ENCODE data around the gene NSFL1C. TPM values are rescaled to one million over a fixed set of nuclear protein-coding genes. Genes with fewer than 3 reads are reported as not detected.
A peak's percentile ranks its signal among the peaks of the same experiment; 100 is the strongest.
"Not testable (repeated sequence)": the region's sequence is repeated elsewhere in the genome, so short reads cannot be mapped to it uniquely, and the experiment has no call there.

NSFL1C gene
- total and polyA plus RNA-seq, 12 donors = 46.1 to 510 (median 98.9) TPM

- TF ChIP-seq POLR2A (IDR thresholded peaks at IDR 0.05) (no peak), CTCF (IDR thresholded peaks at IDR 0.05) (peak; percentile 84 to 99 (median 92))
- DNase-seq = peak; percentile 63 to 91 (median 84)
- Histone ChIP-seq H3K4me3 (no peak overlapping the region), H3K27me3 (peaks cover 4% of the 10 kb centered on the region), H3K9me3 (replicated peaks in 1 of 3) (no peaks in the 10 kb centered on the region), H3K4me1 (replicated peaks in 1 of 2) (no peaks in the 10 kb centered on the region), H3K36me3 (replicated peaks in 1 of 2) (no peaks in the 10 kb centered on the region), H3K27ac (no peak overlapping the region)
- WGBS, 4 donors = 1 to 2% (median 1%) methylated on average over 8 of the region's 8 CpGs
- intact Hi-C loops (cut with DNase I) = no loop called here
These were observed 37.0 kb upstream of the NSFL1C start for GRCh38 chr20:1503564-1504227.

- H3K36me3 ChIP-seq (replicated peaks in 1 of 2) = no peaks in the 10 kb centered on the region
- intact Hi-C loops (cut with DNase I) = no loop called here
- no peaks in the 10 kb centered on the region for H3K4me1 ChIP-seq (replicated peaks in 1 of 2)
- no peak overlapping the region for H3K4me3 ChIP-seq
- DNase-seq = no peak
- TF ChIP-seq POLR2A (IDR thresholded peaks at IDR 0.05) = no peak
- TF ChIP-seq CTCF (IDR thresholded peaks at IDR 0.05) = no peak
- no peak overlapping the region for H3K27ac ChIP-seq
- WGBS, 4 donors = 40 to 56% (median 45%) methylated on average over 3 of the region's 3 CpGs
- H3K27me3 ChIP-seq = peaks cover 4% of the 10 kb centered on the region
- no peaks in the 10 kb centered on the region for H3K9me3 ChIP-seq (replicated peaks in 1 of 3)
These were observed 33.8 kb upstream of the NSFL1C start for GRCh38 chr20:1500496-1500895.

DNA sequence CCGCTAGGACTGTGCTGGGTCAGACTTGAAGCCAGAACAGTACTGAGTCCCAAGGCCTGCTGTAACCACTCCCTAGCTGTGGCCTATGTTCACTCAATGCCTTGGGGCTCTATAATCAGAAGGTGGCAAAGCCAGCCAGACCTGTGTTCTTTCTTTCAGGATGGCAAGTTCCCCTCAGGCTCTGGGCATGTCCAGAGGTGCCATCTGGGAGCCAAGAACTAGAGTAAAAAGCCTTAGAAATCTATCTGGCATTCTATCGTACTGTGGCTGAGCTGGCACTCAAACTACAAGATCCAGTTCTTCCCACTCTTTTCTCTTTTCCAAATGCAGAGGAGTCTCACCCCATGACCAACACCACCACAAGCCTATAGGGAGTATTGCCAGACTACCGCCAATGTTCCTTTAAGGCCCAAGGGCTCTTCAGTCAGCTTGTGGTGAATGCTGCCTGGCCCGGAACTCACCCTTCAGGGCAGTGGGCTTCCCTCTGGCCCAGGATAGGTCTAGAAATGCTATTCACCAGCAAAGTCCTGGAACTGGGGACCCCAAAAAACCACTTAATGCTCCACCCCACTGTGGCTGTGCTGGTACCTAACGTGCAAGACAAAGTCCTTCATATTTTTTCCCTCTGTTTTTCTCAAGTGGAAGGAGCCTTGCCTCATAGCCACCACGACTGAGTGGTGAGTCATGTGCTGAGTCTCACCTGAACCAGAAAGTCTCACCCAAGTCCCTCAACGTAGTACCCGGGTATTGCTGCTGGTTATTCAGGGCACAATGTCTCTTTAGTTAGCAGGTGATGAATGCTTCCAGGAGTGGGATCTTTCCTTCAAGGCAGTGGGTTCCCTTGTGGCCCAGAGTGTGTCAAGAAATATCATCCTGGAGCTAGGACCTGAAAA lies 33.1 kb upstream of the NSFL1C start:
- H3K36me3 ChIP-seq (replicated peaks in 1 of 2) = no peaks in the 10 kb centered on the region
- TF ChIP-seq POLR2A (IDR thresholded peaks at IDR 0.05) = no peak
- TF ChIP-seq CTCF (IDR thresholded peaks at IDR 0.05) = no peak
- H3K27me3 ChIP-seq = peaks cover 4% of the 10 kb centered on the region
- DNase-seq = no peak
- intact Hi-C loops (cut with DNase I) = no loop called here
- H3K9me3 ChIP-seq (replicated peaks in 1 of 3) = no peaks in the 10 kb centered on the region
- 79 to 85% (median 82%) methylated on average over 8 of the region's 8 CpGs for WGBS, 4 donors
- H3K4me1 ChIP-seq (replicated peaks in 1 of 2) = no peaks in the 10 kb centered on the region
- H3K4me3 ChIP-seq = no peak overlapping the region
- no peak overlapping the region for H3K27ac ChIP-seq

DNA sequence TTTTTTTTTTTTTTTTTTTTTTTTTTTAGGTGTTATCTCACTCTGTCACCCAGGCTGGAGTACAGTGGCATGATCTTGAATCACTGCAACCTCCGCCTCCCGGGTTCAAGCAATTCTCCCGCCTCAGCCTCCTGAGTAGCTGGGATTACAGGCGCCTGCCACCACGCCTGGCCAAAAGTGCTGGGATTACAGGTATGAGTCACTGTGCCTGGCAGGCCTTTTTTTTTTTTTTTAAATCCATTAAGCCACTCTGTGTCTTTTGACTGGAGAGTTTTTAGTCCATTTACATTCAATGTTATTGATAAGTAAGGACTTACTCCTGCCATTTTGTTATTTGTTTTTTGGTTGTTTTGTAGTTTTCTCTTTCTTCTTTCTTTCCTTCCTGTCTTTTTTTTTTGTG lies 30.7 kb upstream of the NSFL1C start:
- H3K27ac ChIP-seq; H3K9me3 ChIP-seq (replicated peaks in 1 of 3); H3K4me1 ChIP-seq (replicated peaks in 1 of 2); DNase-seq; H3K36me3 ChIP-seq (replicated peaks in 1 of 2); intact Hi-C loops (cut with DNase I); H3K4me3 ChIP-seq; H3K27me3 ChIP-seq: not testable (repeated sequence)
- 90 to 93% (median 91%) methylated on average over 5 of the region's 5 CpGs for WGBS, 4 donors
